22Rv1 (cell line): ENCODE results near the gene MUC6.

ENCODE experiments used
- CTCF ChIP-seq: fragments of 450-650 bp; IDR thresholded peaks from 2 replicates; pipeline ENCODE4 v1.5.1; 2017; ENCODE audit warnings: mild to moderate bottlenecking
- ZFX ChIP-seq: fragments of 450-650 bp; IDR thresholded peaks from 2 replicates; pipeline ENCODE4 v1.6.1; 2017; ENCODE audit warnings: antibody characterized with exemption, borderline replicate concordance

DNA sequence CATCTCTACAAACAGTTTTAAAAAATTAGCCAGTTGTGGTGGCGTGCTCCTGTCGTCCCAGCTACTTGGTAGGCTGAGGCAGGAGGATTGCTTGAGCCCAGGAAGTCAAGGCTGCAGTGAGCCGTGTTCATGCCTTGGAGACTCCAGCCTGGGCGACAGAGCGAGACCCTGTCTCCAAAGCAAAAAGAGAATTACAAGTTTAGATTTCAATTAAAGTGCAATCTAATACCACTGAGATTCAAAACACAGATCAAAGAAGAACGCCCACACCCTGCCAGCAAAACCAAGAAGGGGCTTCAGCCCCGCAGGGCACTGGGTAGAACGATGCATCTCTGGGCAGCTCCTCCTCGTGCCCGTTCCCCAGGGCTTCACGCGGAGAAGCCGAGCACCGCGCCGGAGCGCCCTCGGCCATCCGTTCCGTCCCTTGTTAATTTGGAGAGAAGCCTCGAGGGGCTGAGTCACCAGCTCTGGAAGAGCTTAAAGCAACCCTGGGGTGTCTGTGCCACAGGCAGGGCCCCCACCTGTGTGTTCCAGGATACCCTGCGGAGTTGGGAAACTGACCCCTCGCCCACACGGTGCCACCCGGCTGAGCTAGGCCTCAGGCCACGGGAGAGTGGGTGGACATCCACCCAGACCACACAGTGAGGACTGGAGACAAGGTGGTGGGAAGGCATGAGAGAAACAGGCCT is 63.9 kb downstream of the MUC6 start:
- TF ChIP-seq CTCF (no peak), ZFX (no peak)
